ENCODE measurements around the gene ZNF286A.
"Not testable (repeated sequence)": the region's sequence is repeated elsewhere in the genome, so short reads cannot be mapped to it uniquely, and the experiment has no call there.

The ZNF286A gene

DNA sequence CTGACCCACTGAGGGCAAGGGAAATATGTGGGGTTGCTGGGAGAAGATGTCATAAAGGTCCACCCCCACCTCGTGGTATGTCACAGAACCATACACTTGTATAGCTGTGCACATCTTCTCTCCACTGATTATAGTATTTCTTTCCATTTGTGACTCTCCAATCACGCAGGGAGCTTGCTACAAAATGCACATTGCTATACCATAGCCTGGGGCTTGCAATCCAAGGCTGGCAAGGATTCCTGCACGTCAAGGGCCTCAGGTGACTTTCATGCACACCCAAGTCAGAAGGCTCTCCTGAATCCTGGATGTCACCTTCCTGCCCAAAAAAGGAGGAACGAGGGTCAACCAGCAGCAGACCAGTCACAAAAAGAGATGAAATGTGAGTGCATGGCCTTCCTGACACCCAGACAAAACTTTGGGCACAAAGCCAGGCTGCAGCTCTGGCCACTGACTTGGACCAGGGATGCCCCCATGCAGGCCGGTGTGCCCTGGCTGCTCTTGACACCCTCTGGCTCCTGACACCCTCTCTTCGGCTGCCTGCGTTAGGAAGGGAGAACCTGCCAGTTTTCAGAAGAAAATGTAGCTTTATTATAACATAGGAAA, 44.6 kb downstream of the ZNF286A start:
- H3K4me3 ChIP-seq (replicated peaks in 1 of 2; ENCODE audit: low read depth in 2 of 2, low read length in 2 of 2): no peak overlapping the region
- no peak for DNase-seq (ENCODE audit: low read depth in 2 of 2)
- TF ChIP-seq, protein P1, sequence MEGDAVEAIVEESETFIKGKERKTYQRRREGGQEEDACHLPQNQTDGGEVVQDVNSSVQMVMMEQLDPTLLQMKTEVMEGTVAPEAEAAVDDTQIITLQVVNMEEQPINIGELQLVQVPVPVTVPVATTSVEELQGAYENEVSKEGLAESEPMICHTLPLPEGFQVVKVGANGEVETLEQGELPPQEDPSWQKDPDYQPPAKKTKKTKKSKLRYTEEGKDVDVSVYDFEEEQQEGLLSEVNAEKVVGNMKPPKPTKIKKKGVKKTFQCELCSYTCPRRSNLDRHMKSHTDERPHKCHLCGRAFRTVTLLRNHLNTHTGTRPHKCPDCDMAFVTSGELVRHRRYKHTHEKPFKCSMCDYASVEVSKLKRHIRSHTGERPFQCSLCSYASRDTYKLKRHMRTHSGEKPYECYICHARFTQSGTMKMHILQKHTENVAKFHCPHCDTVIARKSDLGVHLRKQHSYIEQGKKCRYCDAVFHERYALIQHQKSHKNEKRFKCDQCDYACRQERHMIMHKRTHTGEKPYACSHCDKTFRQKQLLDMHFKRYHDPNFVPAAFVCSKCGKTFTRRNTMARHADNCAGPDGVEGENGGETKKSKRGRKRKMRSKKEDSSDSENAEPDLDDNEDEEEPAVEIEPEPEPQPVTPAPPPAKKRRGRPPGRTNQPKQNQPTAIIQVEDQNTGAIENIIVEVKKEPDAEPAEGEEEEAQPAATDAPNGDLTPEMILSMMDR (IDR thresholded peaks at IDR 0.05; ENCODE audit: low read depth, low read length): no peak

DNA sequence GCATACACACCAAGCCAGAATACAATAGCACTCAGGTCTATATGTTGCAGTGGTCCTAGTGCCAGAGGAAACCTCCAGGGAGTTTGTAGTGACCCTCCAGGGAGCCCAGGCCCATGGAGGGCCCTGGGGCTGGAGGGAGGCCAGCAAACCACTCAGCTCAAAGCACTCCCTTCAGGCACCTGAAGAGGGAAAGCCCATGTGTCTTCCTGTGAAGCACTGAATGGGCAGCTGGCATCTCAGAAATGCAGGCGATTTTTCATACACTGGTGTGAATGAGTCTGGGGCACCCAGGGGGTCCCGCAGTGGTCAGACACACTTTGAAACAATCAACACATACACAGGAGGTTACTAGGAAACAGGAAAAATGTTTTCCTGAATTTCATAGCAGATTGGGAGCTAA, 45.3 kb downstream of the ZNF286A start:
- no peak for DNase-seq (ENCODE audit: low read depth in 2 of 2)
- TF ChIP-seq, protein P1 (IDR thresholded peaks at IDR 0.05; ENCODE audit: low read depth, low read length): no peak
- H3K4me3 ChIP-seq (replicated peaks in 1 of 2; ENCODE audit: low read depth in 2 of 2, low read length in 2 of 2): no peak overlapping the region

DNA sequence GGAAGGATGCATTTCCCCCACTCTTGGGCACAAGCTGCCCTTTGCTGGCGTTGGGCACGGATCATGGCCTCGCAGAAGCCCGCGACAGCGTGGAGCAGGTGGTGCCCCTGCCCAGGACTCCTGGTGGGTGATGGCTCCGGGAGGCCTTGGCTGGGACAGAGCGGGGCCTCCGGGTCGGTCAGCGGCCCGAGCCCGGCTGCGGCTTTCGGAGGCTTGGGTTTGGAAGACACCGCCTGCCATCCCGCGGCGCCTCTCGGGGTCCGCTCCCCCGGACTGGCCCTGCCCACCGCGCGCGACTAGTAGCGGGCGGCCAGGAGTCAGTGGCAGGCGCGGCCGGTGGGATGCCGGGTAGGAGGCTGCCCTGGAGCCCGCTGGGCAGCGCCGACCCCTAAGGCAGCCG, 49.9 kb downstream of the ZNF286A start:
- DNase-seq (ENCODE audit: low read depth in 2 of 2); H3K4me3 ChIP-seq (replicated peaks in 1 of 2; ENCODE audit: low read depth in 2 of 2, low read length in 2 of 2): not testable (repeated sequence)

DNA sequence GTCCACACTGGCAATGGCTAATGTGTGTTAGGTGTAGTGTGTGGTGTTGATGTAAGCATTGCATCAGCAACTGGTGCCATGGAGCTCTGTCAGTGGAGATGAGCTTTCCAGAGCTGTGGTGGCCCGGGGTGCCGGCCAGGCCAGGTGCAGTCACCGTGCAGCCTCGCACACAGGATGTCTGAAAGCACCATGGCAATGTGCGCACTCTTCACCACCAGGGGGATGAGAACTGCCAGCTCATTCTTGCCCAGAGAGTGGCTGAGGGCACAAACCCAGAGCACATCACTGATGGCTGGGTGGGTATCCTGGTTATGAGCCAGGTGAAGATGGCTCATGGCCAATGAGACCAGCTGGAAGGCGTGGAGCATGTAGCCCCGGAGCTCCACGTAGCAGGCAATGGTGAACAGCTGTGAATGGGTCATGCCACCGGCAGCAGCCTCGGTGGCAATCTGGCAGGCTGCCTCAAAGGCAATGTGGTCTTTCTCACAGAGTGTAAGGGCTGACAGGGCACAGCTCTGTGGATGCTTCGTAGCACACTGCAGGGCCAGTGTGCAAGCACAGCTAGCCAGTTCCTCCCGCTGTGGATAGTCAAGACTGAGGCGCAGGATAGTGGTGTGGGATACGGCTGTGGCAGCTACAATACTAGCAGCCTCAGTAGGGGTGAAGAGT, 69.4 kb downstream of the ZNF286A start:
- DNase-seq (ENCODE audit: low read depth in 2 of 2); H3K4me3 ChIP-seq (replicated peaks in 1 of 2; ENCODE audit: low read depth in 2 of 2, low read length in 2 of 2): not testable (repeated sequence)

Data from cardiac fibroblast (primary cell).